C4-2B (cell line): Measurements from ENCODE around the gene MIEF1.

Experiments
- H3K27ac ChIP-seq: fragments of 450-650 bp; 2 replicates; pipeline ENCODE4 v1.5.1; 2017
- CTCF ChIP-seq: fragments of 450-650 bp; conservative IDR thresholded peaks from 2 replicates; pipeline ENCODE4 v1.5.1; 2017; ENCODE audit warnings: mild to moderate bottlenecking
- ZFX ChIP-seq: fragments of 450-650 bp; IDR thresholded peaks from 2 replicates; pipeline ENCODE4 v1.6.1; 2017

The MIEF1 gene

DNA sequence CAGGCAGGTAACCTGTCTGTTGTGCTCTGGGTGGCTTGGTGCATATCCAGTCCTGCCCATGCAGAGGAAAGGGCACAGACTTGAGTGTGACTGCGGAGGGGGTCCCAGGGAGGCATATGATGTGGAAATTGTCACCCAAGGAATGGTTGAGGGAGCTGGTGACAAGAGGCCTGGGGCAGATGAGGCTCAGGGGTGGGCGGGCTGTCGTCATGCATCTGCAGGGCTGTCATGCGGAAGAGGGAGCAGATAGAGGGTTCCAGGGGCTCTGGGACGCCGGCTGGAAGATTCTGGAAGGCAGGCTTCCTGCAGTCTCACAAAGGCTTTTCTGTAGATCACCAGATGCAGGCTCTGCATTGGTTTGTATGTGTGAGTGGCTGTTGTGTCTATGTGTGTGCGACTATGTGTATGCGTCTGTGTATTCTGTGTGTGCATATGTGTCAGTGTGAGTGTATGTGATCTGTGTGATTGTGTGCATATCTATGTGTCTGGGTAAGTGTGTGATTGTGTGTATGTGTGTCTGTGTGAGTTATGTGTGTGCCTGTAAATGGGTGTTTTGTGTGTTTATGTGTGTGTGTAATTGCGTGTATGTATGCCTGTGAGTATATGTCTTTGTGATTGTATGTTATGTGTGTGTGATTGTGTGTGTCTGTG, 60.9 kb downstream of the MIEF1 start:
- H3K27ac ChIP-seq: no peak overlapping the region
- no peak for TF ChIP-seq ZFX
- no peak for TF ChIP-seq CTCF

DNA sequence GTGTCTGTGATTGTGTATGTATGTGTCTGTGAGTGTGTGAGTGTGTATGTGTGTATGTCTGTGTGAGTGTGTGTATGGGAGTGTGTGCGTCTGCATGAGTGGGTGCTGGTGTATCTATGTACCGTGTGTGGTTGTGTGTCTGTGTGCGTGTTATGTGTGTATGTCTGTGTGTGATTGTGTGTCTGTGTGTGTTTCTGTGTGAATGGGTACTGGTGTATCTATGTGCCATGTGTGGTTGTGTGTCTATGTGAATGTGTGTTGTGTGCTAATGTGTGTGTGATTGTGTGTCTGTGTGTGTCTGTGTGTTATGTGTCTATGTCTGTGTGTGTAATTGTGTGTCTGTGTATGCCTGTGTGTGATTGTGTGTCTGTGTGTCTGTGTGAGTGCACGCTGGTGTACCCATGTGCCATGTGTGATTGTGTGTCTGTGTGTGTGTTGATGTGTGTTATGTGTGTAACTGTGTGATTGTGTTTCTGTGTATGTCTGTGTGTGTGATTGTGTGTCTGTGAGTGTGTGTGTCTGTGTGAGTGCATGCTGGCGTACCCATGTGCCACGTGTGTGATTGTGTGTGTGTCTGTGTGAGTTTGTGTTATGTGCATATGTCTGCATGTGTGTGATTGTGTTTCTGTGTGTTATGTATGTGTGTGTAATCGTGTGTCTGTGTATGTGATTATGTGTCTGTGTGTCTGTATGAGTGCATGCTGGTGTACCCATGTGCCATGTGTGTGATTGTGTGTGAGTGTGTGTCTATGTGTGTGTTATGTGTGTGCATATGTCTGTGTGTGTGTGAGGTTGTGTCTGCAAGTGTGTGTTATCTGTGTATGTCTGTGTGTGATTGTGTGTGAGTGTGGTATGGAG, 61.7 kb downstream of the MIEF1 start:
- TF ChIP-seq ZFX (no peak), CTCF (no peak)
- no peak overlapping the region for H3K27ac ChIP-seq

GRCh38 chr22:39565414-39565944, 63.4 kb downstream of the MIEF1 start:
- no peak overlapping the region for H3K27ac ChIP-seq
- TF ChIP-seq ZFX (no peak), CTCF (no peak)

DNA sequence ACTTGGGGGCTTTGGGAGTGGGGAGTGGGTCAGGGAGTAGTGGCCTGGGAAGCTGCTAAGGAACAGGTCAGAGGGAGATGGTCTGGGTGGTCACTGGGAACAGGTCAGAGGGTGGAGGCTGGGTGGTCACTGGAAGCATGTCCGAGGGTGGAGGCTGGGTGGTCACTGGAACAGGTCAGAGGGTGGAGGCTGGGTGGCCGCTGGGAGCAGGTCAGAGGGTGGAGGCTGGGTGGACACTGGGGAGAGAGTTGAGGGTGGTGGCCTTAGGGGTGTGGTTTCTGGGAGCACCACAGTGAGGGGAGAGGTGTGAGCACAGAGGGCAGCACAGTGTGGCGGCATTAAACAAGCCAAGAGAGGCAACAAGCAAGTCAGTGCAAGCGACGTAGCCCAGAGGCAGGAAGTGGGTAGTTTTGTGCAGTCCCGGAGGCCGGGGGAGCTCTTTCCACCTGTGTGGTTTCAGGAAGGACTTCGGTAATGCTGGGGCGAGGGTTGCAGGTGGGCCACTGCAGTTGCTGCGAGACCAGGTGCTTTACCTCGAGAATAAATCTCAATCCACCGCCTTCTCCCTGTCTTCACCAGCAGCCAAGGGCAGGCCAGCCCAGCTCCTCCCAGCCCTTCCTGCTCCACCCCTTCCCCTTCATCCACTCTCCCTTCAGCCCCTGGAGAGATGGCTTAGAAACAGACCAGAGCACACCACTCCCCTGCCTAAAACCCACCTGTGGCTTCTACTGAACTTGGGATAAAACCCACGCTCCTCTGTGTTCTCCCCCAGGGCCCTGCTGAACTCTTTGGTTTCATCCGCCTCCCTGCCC, 65.3 kb downstream of the MIEF1 start:
- H3K27ac ChIP-seq: no peak overlapping the region
- TF ChIP-seq ZFX (no peak), CTCF (no peak)
